GM20000 (cell line): ENCODE results near the gene MYOC.

Experiments used
- DNase-seq: peaks from one replicate; pipeline ENCODE4 v3.0.0; 2012; ENCODE audit warnings: low spot score
- CTCF ChIP-seq: IDR thresholded peaks from 2 replicates; pipeline ENCODE4 v1.5.1; 2012; ENCODE audit warnings: mild to moderate bottlenecking, control low read depth; ENCODE audit errors: extremely low read depth, missing control alignments

The MYOC gene

GRCh38 chr1:171636141-171636540, 16.3 kb downstream of the MYOC start:
- TF ChIP-seq CTCF, result no peak
- DNase-seq, result no peak

- DNase-seq, result no peak
- TF ChIP-seq CTCF, result no peak
Observed at GRCh38 chr1:171635661-171636060, 16.8 kb downstream of the MYOC start.

DNA sequence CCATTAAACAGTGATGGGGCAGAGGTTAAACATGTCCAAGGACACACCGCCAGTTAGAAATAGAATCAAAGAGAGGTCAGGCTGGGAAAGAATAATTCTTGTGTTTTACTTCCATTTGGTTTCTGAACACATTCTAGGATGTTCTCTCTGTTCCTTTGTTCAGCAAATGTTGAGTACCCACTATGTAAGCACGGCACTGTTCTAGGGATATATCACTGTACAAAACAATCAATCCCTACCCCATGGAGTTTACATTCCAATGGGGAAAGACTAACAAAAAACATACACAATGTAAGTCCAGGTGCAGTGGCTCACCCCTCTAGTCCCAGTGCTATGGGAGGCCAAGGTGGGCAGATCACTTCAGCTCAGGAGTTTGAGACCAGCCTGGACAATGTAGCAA, 24.3 kb downstream of the MYOC start:
- no peak for DNase-seq
- no peak for TF ChIP-seq CTCF

- TF ChIP-seq CTCF, result no peak
Observed at GRCh38 chr1:171627020-171627419, 25.5 kb downstream of the MYOC start.

DNA sequence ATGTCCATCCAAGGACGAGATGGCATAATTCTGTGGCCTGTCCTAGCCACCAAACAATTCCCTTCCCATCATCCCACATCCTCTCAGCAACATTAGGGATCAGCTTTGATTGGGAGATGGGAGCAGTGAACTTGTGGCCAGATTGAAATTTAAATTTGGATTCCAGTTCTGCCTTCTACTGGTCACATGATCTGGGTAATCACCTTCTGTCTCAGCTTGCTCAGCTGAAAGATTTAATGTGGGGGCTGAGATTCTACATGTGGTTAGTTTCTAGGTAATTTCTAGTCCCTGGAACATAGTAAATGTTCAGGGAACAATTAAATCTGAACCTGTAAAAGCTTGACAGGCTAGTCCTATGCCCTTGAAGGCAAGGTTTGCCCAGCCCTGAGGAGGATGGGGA, 27.3 kb downstream of the MYOC start:
- no peak for TF ChIP-seq CTCF
- DNase-seq, result no peak

More at GRCh38 chr1:171627020-171627419, 25.5 kb downstream of the MYOC start:
- DNase-seq, result no peak

DNA sequence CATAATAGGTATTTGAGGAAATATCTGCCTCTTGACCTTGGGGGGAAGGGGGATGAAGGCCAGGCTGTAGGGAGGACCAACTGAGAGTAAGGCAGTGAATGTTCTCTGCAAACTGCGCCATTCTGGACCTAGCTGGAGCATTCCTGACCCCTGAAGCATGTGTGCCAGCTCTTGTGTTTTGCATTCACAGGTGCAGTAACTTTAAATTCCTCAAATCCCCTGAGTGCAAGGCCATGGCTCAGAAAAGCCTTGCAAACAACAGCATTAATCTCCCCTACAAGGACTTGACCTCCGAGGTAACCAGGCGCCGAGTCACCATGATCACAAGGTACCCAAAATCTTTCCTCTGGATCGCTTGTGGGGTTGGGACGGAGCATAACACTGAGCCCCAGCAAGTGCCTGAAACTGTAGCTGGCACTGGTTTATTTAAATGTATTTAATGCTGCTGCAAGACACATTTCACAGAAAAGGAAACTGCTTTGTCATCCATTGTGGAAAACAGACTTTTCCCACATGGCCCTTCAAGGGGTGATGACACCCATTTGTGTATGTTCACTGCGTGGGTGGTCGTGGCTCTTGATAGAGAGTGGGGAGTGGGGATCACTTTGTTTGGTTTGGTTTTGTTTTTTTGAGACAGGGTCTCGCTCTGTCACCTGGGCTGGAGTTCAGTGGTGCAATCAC, 28.7 kb downstream of the MYOC start:
- TF ChIP-seq CTCF, result no peak
- no peak for DNase-seq

GRCh38 chr1:171622152-171622462, 30.4 kb downstream of the MYOC start, which contains the start of gene MYOCOS:
TSS of gene MYOCOS (plus strand) at chr1:171622243. CDS start at chr1:171623884, 1,641 bp downstream.
- TF ChIP-seq CTCF, result no peak
- DNase-seq, result no peak
